ENCODE measurements around the gene HIVEP1. TPM values are rescaled to one million over a fixed set of nuclear protein-coding genes. Genes with fewer than 3 reads are reported as not detected.

Gene HIVEP1
- total RNA-seq, 2 experiments from 2014 or later: 22.1 to 22.6 TPM

DNA sequence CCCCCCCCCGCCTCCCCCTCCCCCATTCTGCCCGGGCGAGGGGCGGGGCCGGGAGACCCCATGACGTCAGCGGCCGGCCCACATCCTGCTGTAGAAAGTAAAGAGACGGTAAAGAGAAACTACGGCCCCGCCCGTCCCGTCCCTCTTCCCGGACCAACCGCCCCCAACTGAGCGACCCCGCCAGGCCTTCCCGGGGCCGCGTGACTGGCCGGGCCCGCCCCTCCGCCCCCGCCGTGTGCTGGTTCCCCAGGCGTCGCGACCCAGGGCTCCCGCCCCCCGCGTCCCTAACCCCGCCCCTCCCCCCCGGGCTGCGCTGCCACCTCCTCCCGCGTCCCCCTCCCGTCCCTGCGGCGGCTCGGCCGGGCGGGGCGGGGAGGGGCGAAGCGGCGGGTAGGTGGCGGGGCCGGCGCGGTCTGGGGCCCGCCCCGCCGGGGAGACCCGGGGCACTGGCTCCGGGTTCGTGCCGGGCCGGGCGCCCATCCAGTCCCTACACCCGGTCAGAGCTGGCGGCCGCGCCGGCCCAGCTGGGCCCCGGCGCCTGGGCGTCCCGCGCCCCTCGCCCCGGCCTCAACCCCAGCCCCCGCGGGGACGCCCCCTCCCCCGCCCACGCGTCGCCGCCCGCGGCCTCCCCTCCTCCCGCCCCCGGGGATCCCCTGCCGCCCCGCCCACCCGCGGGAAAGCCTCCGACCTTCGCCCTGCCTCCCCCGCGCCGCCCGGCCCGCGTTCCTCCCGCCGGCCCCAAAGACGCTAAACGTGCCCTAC, 655 bp upstream of the HIVEP1 start:
- POLR2A ChIA-PET: interaction anchor here (1.5 kb wide), 1 partner anchor 44 kb away, joined by 3 read pairs; no protein-coding TSS in a partner anchor
- CTCF ChIA-PET (ENCODE audit: unreplicated experiment): no interaction called here
- peaks cover 27% of the 10 kb centered on the region for H3K36me3 ChIP-seq (ENCODE audit: insufficient read depth, low read length)
- H4K20me1 ChIP-seq (ENCODE audit: insufficient read depth, low read length): peaks cover 12% of the 10 kb centered on the region
- intact Hi-C loops (cut with micrococcal nuclease; ENCODE audit: unreplicated experiment): loop anchor here (2.0 to 5.0 kb wide), 2 partner anchors 37 to 1479 kb away; no protein-coding TSS in a partner anchor
- no TSS peak for BruUV-seq (replicated peaks)
- peak; percentile 96 for DNase-seq (ENCODE audit: low spot score)
- no peak overlapping the region; the same call in 1 of the 2 replicates for H3K4me2 ChIP-seq (ENCODE audit: low read length)
- H3K27ac ChIP-seq (ENCODE audit: low read depth, low read length, poor library complexity, severe bottlenecking): peak overlapping the region; percentile 39
- peaks cover 28% of the 10 kb centered on the region for H3K4me1 ChIP-seq (ENCODE audit: insufficient read depth, low read length, poor library complexity, severe bottlenecking)
- peaks cover 8% of the 10 kb centered on the region; the same call in 1 of the 2 replicates for H3K9me3 ChIP-seq (ENCODE audit: low read length)
- no peaks in the 10 kb centered on the region for H3K9me2 ChIP-seq (ENCODE audit: insufficient read depth, low read length)
- H3K79me2 ChIP-seq (ENCODE audit: insufficient read depth, low read depth, low read length): peaks cover 54% of the 10 kb centered on the region
- TF ChIP-seq, protein P1, sequence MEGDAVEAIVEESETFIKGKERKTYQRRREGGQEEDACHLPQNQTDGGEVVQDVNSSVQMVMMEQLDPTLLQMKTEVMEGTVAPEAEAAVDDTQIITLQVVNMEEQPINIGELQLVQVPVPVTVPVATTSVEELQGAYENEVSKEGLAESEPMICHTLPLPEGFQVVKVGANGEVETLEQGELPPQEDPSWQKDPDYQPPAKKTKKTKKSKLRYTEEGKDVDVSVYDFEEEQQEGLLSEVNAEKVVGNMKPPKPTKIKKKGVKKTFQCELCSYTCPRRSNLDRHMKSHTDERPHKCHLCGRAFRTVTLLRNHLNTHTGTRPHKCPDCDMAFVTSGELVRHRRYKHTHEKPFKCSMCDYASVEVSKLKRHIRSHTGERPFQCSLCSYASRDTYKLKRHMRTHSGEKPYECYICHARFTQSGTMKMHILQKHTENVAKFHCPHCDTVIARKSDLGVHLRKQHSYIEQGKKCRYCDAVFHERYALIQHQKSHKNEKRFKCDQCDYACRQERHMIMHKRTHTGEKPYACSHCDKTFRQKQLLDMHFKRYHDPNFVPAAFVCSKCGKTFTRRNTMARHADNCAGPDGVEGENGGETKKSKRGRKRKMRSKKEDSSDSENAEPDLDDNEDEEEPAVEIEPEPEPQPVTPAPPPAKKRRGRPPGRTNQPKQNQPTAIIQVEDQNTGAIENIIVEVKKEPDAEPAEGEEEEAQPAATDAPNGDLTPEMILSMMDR (conservative IDR thresholded peaks at IDR 0.05; ENCODE audit: low read length): no peak
- no peak for TF ChIP-seq EZH2phosphoT487 (IDR thresholded peaks at IDR 0.05; ENCODE audit: borderline replicate concordance, low read depth, low read length)
- H3K4me3 ChIP-seq (ENCODE audit: low read depth, low read length, poor library complexity, severe bottlenecking): peak overlapping the region; percentile 97
- no peak overlapping the region for H2AFZ ChIP-seq (ENCODE audit: low read length)

DNA sequence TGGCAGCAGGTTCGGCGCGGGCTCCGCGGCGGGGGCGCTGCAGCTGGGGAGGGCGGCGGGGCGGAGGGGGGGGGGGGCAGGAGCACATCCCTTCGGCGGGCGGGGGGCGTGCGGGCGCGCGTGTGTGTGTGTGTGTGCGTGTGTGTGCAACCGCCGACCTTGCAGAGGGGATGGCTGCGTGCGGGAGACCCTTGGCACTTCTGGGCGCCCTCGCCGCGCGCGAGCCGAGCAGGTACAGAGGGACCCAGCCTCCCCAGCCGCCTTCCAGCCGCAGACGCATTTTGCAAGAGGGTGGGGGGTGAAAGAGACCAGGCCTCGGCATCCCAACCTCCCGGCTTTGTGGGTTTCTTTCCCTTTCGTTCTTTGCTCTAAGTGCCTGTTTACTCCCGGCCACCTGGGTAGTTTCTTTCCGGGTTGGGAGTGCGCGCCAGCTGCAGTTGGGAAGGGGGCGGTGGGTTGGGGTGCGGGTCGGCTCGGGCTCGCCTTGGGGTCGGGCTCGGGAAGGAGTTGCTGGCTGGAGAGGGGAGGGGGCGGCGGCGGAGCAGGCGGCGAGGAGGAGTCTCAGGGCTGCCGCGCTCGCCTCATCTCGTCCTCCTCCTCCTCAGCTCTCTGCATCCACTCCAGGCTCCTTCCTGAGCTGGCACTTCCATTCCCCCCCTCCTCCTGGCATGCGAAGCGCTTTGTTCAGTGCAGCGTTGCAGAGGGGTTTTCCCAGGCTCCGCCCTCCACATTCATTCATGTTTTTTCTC, 620 bp downstream of the HIVEP1 start:
- intact Hi-C loops (cut with micrococcal nuclease; ENCODE audit: unreplicated experiment): loop anchor here (5.0 kb wide), 1 partner anchor 1480 kb away; no protein-coding TSS in a partner anchor
- H3K4me2 ChIP-seq (ENCODE audit: low read length): peak overlapping the region; percentile 95
- H3K27ac ChIP-seq (ENCODE audit: low read depth, low read length, poor library complexity, severe bottlenecking): peak overlapping the region; percentile 49
- ChIA-PET CTCF (ENCODE audit: unreplicated experiment) (no interaction called here), POLR2A (interaction anchor here (0.5 to 2.2 kb wide), 3 partner anchors 11 to 422 kb away, joined by 4 to 10 read pairs (median 6); no protein-coding TSS in a partner anchor)
- peak overlapping the region; percentile 51; the same call in 1 of the 2 replicates for H2AFZ ChIP-seq (ENCODE audit: low read length)
- no peaks in the 10 kb centered on the region for H3K9me2 ChIP-seq (ENCODE audit: insufficient read depth, low read length)
- TF ChIP-seq, protein P1 (conservative IDR thresholded peaks at IDR 0.05; ENCODE audit: low read length): no peak
- no peak for TF ChIP-seq EZH2phosphoT487 (IDR thresholded peaks at IDR 0.05; ENCODE audit: borderline replicate concordance, low read depth, low read length)
- peaks cover 40% of the 10 kb centered on the region for H3K36me3 ChIP-seq (ENCODE audit: insufficient read depth, low read length)
- BruUV-seq (replicated peaks): no TSS peak
- peak; percentile 68 for DNase-seq (ENCODE audit: low spot score)
- H3K79me2 ChIP-seq (ENCODE audit: insufficient read depth, low read depth, low read length): peaks cover 54% of the 10 kb centered on the region
- peaks cover 22% of the 10 kb centered on the region for H3K4me1 ChIP-seq (ENCODE audit: insufficient read depth, low read length, poor library complexity, severe bottlenecking)
- peaks cover 12% of the 10 kb centered on the region for H4K20me1 ChIP-seq (ENCODE audit: insufficient read depth, low read length)
- peak overlapping the region; percentile 94 for H3K4me3 ChIP-seq (ENCODE audit: low read depth, low read length, poor library complexity, severe bottlenecking)
- peaks cover 8% of the 10 kb centered on the region; the same call in 1 of the 2 replicates for H3K9me3 ChIP-seq (ENCODE audit: low read length)
